Peyer's patch (tissue), 4 donors: ENCODE results near the gene POTEG.
"Not testable (repeated sequence)": the region's sequence is repeated elsewhere in the genome, so short reads cannot be mapped to it uniquely, and the experiment has no call there.

Source experiments
- POLR2A ChIP-seq, 2 donors: fragments of 450-650 bp; IDR thresholded peaks; one replicate each; pipeline ENCODE4 v1.5.1; 2017; ENCODE audit warnings: antibody characterized with exemption in 2 of 2, mild to moderate bottlenecking in 2 of 2, moderate library complexity in 2 of 2
- TF ChIP-seq, protein P1 (sequence below), 6 experiments: fragments of 450-650 bp in 4 of 6; fragments of 200-600 bp in 2 of 6; sonication (generic) in 1 of 6; IDR thresholded peaks; one replicate each; pipeline ENCODE4 v1.5.1; 2017 to 2019; ENCODE audit warnings: antibody characterized with exemption in 6 of 6, mild to moderate bottlenecking in 3 of 6, moderate library complexity in 1 of 6

DNA sequence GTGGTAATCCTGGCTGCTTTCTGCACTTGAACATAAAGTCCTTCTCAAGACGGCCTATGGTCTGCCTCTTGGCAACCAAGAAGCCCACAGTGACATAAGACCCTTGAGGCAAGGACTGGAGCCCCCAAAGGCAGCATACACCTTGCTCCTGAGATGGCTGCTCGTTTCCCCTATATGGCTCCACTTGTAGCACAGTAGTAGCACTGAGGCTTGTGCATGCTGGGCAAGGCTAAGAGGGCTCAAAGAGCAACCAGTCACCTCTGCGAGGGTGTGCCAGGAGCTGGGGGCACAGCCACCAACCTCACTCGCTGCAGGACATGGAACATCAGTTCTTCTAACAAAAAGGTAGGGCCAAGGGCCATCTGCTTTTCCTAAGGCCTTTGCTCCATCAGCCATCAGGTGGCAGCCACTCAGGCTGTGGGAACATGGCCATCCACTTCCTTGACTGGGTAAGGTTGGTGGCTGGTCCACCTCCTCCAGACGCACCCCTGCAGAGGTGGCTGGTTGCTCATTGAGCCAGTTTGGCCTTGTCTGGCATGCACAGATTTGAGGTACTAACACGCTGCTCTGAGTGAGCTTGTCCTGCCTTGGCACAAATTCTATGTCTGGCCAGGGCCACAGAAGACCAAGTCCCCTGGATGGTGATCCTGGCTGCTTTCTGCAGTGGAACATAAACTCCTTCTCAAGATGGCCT lies 49.9 kb downstream of the POTEG start:
- TF ChIP-seq, protein P1, sequence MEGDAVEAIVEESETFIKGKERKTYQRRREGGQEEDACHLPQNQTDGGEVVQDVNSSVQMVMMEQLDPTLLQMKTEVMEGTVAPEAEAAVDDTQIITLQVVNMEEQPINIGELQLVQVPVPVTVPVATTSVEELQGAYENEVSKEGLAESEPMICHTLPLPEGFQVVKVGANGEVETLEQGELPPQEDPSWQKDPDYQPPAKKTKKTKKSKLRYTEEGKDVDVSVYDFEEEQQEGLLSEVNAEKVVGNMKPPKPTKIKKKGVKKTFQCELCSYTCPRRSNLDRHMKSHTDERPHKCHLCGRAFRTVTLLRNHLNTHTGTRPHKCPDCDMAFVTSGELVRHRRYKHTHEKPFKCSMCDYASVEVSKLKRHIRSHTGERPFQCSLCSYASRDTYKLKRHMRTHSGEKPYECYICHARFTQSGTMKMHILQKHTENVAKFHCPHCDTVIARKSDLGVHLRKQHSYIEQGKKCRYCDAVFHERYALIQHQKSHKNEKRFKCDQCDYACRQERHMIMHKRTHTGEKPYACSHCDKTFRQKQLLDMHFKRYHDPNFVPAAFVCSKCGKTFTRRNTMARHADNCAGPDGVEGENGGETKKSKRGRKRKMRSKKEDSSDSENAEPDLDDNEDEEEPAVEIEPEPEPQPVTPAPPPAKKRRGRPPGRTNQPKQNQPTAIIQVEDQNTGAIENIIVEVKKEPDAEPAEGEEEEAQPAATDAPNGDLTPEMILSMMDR (IDR thresholded peaks at IDR 0.05), result not testable (repeated sequence)
- not testable (repeated sequence) for TF ChIP-seq POLR2A (IDR thresholded peaks at IDR 0.05)
